GM18951 (cell line): ENCODE measurements around the gene WBP2.
"Not testable (repeated sequence)": the region's sequence is repeated elsewhere in the genome, so short reads cannot be mapped to it uniquely, and the experiment has no call there.

Experiments
- POLR2A ChIP-seq: IDR thresholded peaks from 4 replicates; pipeline ENCODE4 v1.6.1; 2011; ENCODE audit warnings: mild to moderate bottlenecking; ENCODE audit not compliant: insufficient read length, insufficient read depth; ENCODE audit errors: extremely low read depth
- in situ Hi-C: fragments of 300-500 bp; cut with MboI; formaldehyde crosslinking; loops from one replicate; pipeline ENCODE4 v1.12.0; 2022; ENCODE audit warnings: low sequenced_read_pairs, mixed read lengths, inconsistent platforms; ENCODE audit not compliant: unreplicated experiment

WBP2 gene

GRCh38 chr17:75869282-75870141, 14.4 kb upstream of the WBP2 start:
- TF ChIP-seq POLR2A, result no peak
- in situ Hi-C loops, result no loop called here

DNA sequence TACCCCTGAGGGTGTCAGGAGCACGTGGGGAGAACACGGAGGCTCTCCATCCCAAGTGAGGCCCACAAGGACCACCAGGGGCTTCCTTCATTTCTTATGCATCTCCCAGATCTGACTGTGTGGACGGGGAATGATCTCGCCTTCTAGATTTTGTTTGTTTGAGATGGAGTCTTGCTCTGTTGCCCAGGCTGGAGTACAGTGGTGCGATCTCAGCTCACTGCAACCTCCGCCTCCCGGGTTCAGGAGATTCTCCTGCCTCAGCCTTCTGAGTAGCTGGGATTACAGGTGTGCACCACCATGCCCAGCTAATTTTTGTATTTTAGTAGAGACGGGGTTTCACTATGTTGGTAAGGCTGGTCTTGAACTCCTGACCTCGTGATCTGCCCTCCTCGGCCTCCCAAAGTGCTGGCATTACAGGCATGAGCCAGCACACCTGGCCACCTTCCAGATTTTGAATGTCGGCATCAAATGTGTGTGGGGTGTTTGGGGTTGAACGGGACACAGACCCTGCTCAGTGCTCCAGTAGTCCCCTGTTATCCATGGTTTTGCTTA, 13.7 kb upstream of the WBP2 start:
- in situ Hi-C loops, result not testable (repeated sequence)

- in situ Hi-C loops, result not testable (repeated sequence)
These were observed 10.5 kb upstream of the WBP2 start for GRCh38 chr17:75865404-75866188.

DNA sequence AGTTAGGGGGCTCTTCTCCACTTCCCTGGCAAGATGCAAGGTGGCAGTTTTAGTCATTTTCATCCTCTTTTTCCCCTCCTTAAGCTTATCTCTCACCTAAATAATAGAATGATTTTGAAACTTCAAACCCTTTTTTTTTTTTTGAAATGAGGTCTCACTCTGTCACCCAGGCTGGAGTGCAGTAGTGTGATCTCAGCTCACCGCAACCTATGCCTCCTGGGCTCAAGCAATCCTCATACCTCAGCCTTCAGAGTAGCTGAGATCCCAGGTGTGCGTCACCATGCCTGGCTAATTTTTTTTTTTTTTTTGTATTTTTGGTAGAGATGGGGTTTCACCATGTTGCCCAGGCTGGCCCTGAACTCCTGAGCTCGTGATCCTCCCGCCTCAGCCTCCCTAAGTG, 9.8 kb upstream of the WBP2 start:
- in situ Hi-C loops, result not testable (repeated sequence)

GRCh38 chr17:75864448-75864871, 9.3 kb upstream of the WBP2 start:
- no peak for TF ChIP-seq POLR2A
- in situ Hi-C loops, result no loop called here

- no peak for TF ChIP-seq POLR2A
- in situ Hi-C loops, result no loop called here
These were observed 6.8 kb upstream of the WBP2 start for GRCh38 chr17:75861927-75862317.

GRCh38 chr17:75859358-75859757, 4.2 kb upstream of the WBP2 start:
- in situ Hi-C loops, result not testable (repeated sequence)

DNA sequence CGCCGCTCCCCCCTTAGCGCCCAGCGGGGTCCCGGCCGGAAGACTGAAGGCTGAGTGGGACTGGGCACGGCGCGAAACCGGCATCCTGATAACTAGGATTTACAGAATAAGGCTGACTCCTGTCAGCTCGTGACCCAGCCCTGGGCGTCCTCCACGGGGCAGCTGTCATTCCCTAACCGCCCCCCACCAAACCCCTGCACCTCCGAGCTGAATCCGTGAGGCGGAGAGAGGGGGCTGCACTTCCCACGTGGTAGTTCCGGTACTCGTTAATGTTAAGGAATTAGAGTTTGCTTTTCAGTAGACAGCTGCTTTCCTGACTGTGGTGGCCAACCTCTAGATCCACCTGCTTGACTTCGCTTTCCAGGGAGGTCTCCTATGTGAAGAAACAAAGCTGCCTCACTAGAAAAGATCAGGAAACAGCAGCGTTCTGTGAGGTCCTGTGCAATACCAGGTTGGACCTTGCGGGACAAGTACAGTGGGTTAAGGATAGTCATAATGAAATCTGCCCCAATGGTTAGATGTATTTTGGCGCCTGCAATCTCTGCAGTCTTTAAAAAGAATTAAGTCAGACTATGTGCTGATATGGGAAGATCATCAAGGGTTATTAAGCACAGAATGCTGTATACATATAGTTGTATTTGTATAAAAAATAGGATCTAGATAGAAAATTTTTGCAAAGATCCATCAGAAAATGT, 1.1 kb upstream of the WBP2 start:
- in situ Hi-C loops, result no loop called here
- no peak for TF ChIP-seq POLR2A

DNA sequence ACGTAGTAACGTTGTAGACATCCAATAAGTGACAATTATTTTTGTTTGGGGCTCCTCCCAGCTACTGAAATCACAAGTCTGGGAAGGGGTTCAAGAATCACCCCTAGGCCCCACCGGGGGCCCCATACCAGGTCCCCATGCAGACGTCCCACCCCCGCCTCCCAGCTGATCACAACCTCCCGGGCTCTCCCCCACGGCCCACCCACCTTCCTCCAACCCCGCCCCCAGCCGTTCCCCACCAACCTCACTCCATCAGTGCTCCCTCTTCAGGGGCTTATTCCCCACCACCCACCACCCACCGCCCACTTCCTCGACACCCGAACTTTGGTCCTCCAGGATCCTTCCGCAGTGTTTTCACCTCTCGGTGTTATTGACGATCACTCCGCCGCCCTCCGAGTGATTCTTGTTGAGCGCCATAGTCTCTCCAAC, 240 bp downstream of the WBP2 start:
- TF ChIP-seq POLR2A, result no peak
- in situ Hi-C loops, result no loop called here

GRCh38 chr17:75854101-75854748, 910 bp downstream of the WBP2 start:
- TF ChIP-seq POLR2A, result no peak
- in situ Hi-C loops, result no loop called here

GRCh38 chr17:75853433-75853832, 1.7 kb downstream of the WBP2 start:
- TF ChIP-seq POLR2A, result no peak

DNA sequence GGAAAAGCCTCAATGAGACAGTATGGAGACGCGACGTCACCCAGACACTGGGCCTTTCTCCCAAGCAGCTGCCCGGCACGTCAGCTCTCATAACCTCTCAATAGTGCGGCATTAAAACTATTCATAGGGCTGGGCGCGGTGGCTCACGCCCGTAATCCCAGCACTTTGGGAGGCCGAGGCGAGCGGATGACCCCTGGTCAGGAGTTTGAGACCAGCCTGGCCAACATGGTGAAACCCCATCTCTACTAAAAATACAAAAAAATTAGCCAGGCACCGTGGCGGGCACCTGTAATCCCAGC, 3.5 kb downstream of the WBP2 start:
- in situ Hi-C loops, result not testable (repeated sequence)

More at GRCh38 chr17:75853433-75853832, 1.7 kb downstream of the WBP2 start:
- in situ Hi-C loops, result no loop called here

- no peak for TF ChIP-seq POLR2A
- in situ Hi-C loops, result no loop called here
These were observed 4.0 kb downstream of the WBP2 start for GRCh38 chr17:75850928-75851692.
